ENCODE results near the gene FEZF1.

The FEZF1 gene

GRCh38 chr7:122268101-122268500, 36.4 kb downstream of the FEZF1 start:
- DNase-seq (ENCODE audit: low read depth, low spot score) = no peak

GRCh38 chr7:122262246-122262645, 42.3 kb downstream of the FEZF1 start:
- DNase-seq (ENCODE audit: low read depth, low spot score) = no peak

GRCh38 chr7:122261442-122261841, 43.1 kb downstream of the FEZF1 start:
- DNase-seq (ENCODE audit: low read depth, low spot score) = no peak

GRCh38 chr7:122261016-122261415, 43.5 kb downstream of the FEZF1 start:
- no peak for DNase-seq (ENCODE audit: low read depth, low spot score)

GRCh38 chr7:122260336-122260735, 44.2 kb downstream of the FEZF1 start:
- no peak for DNase-seq (ENCODE audit: low read depth, low spot score)

GRCh38 chr7:122258971-122259370, 45.6 kb downstream of the FEZF1 start:
- no peak for DNase-seq (ENCODE audit: low read depth, low spot score)

GRCh38 chr7:122257056-122257455, 47.5 kb downstream of the FEZF1 start:
- DNase-seq (ENCODE audit: low read depth, low spot score) = no peak

- DNase-seq (ENCODE audit: low read depth, low spot score) = no peak
Observed at GRCh38 chr7:122256046-122256445, 48.5 kb downstream of the FEZF1 start.

- DNase-seq (ENCODE audit: low read depth, low spot score) = no peak
Observed at GRCh38 chr7:122255454-122255853, 49.1 kb downstream of the FEZF1 start.
